H9 (cell line): ENCODE data around the gene KL. TPM values are rescaled to one million over a fixed set of nuclear protein-coding genes. Genes with fewer than 3 reads are reported as not detected.
A peak's percentile ranks its signal among the peaks of the same experiment; 100 is the strongest.

Experiments
- DNase-seq: peaks from one replicate; pipeline ENCODE4 v3.0.0-alpha.2; 2017
- H2AFZ ChIP-seq: one replicate; pipeline ENCODE4 v1.6.1; 2013; ENCODE audit warnings: mild to moderate bottlenecking, low read length, control low read depth, moderate library complexity
- H2AK5ac ChIP-seq: 2 replicates; pipeline ENCODE4 v1.6.1; 2013; ENCODE audit warnings: low read length, control low read depth, mixed read lengths; ENCODE audit not compliant: insufficient read length
- H2BK120ac ChIP-seq: one replicate; pipeline ENCODE4 v1.6.1; 2013; ENCODE audit warnings: low read depth, mild to moderate bottlenecking, low read length, control low read depth, inconsistent platforms; ENCODE audit not compliant: poor library complexity, severe bottlenecking
- H2BK12ac ChIP-seq: 2 replicates; pipeline ENCODE4 v1.6.1; 2013; ENCODE audit warnings: low read length, control low read depth, mixed read lengths, low read depth; ENCODE audit not compliant: insufficient read length
- H2BK15ac ChIP-seq: 2 replicates; pipeline ENCODE4 v1.6.1; 2013; ENCODE audit warnings: low read depth, low read length, control low read depth
- H2BK20ac ChIP-seq: one replicate; pipeline ENCODE4 v1.6.1; 2013; ENCODE audit warnings: low read depth, mild to moderate bottlenecking, low read length, control low read depth, inconsistent platforms; ENCODE audit not compliant: poor library complexity, severe bottlenecking
- H2BK5ac ChIP-seq: 2 replicates; pipeline ENCODE4 v1.6.1; 2013; ENCODE audit warnings: low read length, control low read depth, mixed read lengths; ENCODE audit not compliant: insufficient read length
- H3K14ac ChIP-seq: 2 replicates; pipeline ENCODE4 v1.6.1; 2013; ENCODE audit warnings: low read length, control low read depth; ENCODE audit not compliant: insufficient read depth
- H3K18ac ChIP-seq: 2 replicates; pipeline ENCODE4 v1.6.1; 2013; ENCODE audit warnings: low read depth, mild to moderate bottlenecking, mixed read lengths, low read length, control low read depth; ENCODE audit not compliant: insufficient read length
- H3K23ac ChIP-seq: 2 replicates; pipeline ENCODE4 v1.6.1; 2013; ENCODE audit warnings: low read length, control low read depth, mixed read lengths, low read depth; ENCODE audit not compliant: insufficient read length
- H3K23me2 ChIP-seq: 2 replicates; pipeline ENCODE4 v1.6.1; 2013; ENCODE audit warnings: low read depth, mild to moderate bottlenecking, mixed read lengths, low read length, control low read depth; ENCODE audit not compliant: insufficient read length, poor library complexity, severe bottlenecking
- H3K27ac ChIP-seq: 2 replicates; pipeline ENCODE4 v1.5.1; 2013; ENCODE audit warnings: low read length, control low read depth, mixed read lengths, low read depth; ENCODE audit not compliant: insufficient read length
- H3K27me3 ChIP-seq: 2 replicates; pipeline ENCODE4 v1.6.1; 2013; ENCODE audit warnings: low read length, control low read depth, inconsistent platforms; ENCODE audit not compliant: insufficient read depth
- H3K4ac ChIP-seq: 2 replicates; pipeline ENCODE4 v1.6.1; 2013; ENCODE audit warnings: low read depth, mild to moderate bottlenecking, control low read depth, inconsistent platforms, low read length, moderate library complexity
- H3K4me1 ChIP-seq: 2 replicates; pipeline ENCODE4 v1.6.1; 2013; ENCODE audit warnings: low read length, control low read depth, inconsistent platforms; ENCODE audit not compliant: insufficient read depth
- H3K4me2 ChIP-seq: 2 replicates; pipeline ENCODE4 v1.6.1; 2013; ENCODE audit warnings: low read length, control low read depth, mixed read lengths; ENCODE audit not compliant: insufficient read length, insufficient read depth
- H3K56ac ChIP-seq: 2 replicates; pipeline ENCODE4 v1.6.1; 2013; ENCODE audit warnings: low read depth, mild to moderate bottlenecking, mixed read lengths, low read length, control low read depth; ENCODE audit not compliant: insufficient read length
- H3K79me1 ChIP-seq: 2 replicates; pipeline ENCODE4 v1.6.1; 2013; ENCODE audit warnings: low read depth, mild to moderate bottlenecking, moderate library complexity, low read length, control low read depth, inconsistent platforms; ENCODE audit not compliant: insufficient read depth, poor library complexity, severe bottlenecking
- H3K79me2 ChIP-seq: 2 replicates; pipeline ENCODE4 v1.6.1; 2013; ENCODE audit warnings: low read length, control low read depth, inconsistent platforms; ENCODE audit not compliant: insufficient read depth
- H3K9ac ChIP-seq: 2 replicates; pipeline ENCODE4 v1.6.1; 2013; ENCODE audit warnings: low read length, control low read depth, mixed read lengths; ENCODE audit not compliant: insufficient read length; ENCODE audit errors: extremely low read depth
- H3K9me3 ChIP-seq: one replicate; pipeline ENCODE4 v1.6.1; 2013; ENCODE audit warnings: low read depth, low read length, inconsistent platforms; ENCODE audit not compliant: control insufficient read depth
- H3T11ph ChIP-seq: one replicate; pipeline ENCODE4 v1.6.1; 2013; ENCODE audit warnings: mild to moderate bottlenecking, low read length, control low read depth, inconsistent platforms
- H4K20me1 ChIP-seq: one replicate; pipeline ENCODE4 v1.6.1; 2013; ENCODE audit not compliant: control insufficient read depth, insufficient read length, insufficient read depth
- H4K5ac ChIP-seq: 2 replicates; pipeline ENCODE4 v1.6.1; 2013; ENCODE audit warnings: low read depth, mild to moderate bottlenecking, mixed read lengths, low read length, control low read depth; ENCODE audit not compliant: insufficient read length
- H4K8ac ChIP-seq: replicated peaks from 2 replicates; pipeline ENCODE4 v1.6.1; 2013; ENCODE audit warnings: low read length, control low read depth, mixed read lengths, low read depth; ENCODE audit not compliant: insufficient read length
- H4K91ac ChIP-seq: 2 replicates; pipeline ENCODE4 v1.6.1; 2013; ENCODE audit warnings: low read depth, mild to moderate bottlenecking, moderate library complexity, mixed read lengths, low read length, control low read depth; ENCODE audit not compliant: insufficient read length
- H3K27ac Mint-ChIP-seq, 3 experiments: 2 replicates in 2 of 3; 3 replicates in 1 of 3; pipeline ENCODE4 v1.8.0; 2020 to 2021; ENCODE audit warnings: mixed read lengths in 3 of 3, mild to moderate bottlenecking in 1 of 3, moderate library complexity in 1 of 3
- H3K27me3 Mint-ChIP-seq: 2 replicates; pipeline ENCODE4 v1.8.0; 2021; ENCODE audit warnings: low read depth, mild to moderate bottlenecking, moderate library complexity, mixed read lengths
- H3K36me3 Mint-ChIP-seq, 3 experiments: 2 replicates in 2 of 3; 3 replicates in 1 of 3; pipeline ENCODE4 v1.8.0; 2020 to 2021; ENCODE audit warnings: low read depth in 3 of 3, mixed read lengths in 3 of 3; ENCODE audit not compliant: insufficient read depth in 1 of 3
- H3K4me1 Mint-ChIP-seq, 2 experiments: 2 replicates each; pipeline ENCODE4 v1.8.0; 2020; ENCODE audit warnings: mixed read lengths in 2 of 2
- H3K4me3 Mint-ChIP-seq, 2 experiments: 2 replicates in 1 of 2; 3 replicates in 1 of 2; pipeline ENCODE4 v1.8.0; 2020 to 2021; ENCODE audit warnings: mild to moderate bottlenecking in 2 of 2, mixed read lengths in 2 of 2, moderate library complexity in 1 of 2
- H3K9me3 Mint-ChIP-seq, 2 experiments: 2 replicates in 1 of 2; 3 replicates in 1 of 2; pipeline ENCODE4 v1.8.0; 2020; ENCODE audit warnings: mild to moderate bottlenecking in 2 of 2, mixed read lengths in 2 of 2, moderate library complexity in 1 of 2
- WGBS: extraction: QIAGEN DNeasy Blood & Tissue Kit; methylation state at CpG from one replicate; pipeline ENCODE4 v1.1.7; 2013; ENCODE audit warnings: missing lambda C conversion rate, low lambda C conversion rate, mixed read lengths; ENCODE audit not compliant: insufficient read length; ENCODE audit errors: extremely low coverage; 5-methylcytosine and 5-hydroxymethylcytosine counted together
- total RNA-seq: library from RNA; stranded (reverse); gene quantifications from 2 replicates; pipeline ENCODE4 v1.2.1, GENCODE V29; 2021
- TF ChIP-seq, protein P1 (sequence below): fragments of 200-600 bp; sonication (generic); conservative IDR thresholded peaks from 3 replicates; pipeline ENCODE4 v1.8.0; 2021; ENCODE audit warnings: antibody characterized with exemption, mild to moderate bottlenecking

KL gene
- total RNA-seq, 1 experiment from 2014 or later = not detected

DNA sequence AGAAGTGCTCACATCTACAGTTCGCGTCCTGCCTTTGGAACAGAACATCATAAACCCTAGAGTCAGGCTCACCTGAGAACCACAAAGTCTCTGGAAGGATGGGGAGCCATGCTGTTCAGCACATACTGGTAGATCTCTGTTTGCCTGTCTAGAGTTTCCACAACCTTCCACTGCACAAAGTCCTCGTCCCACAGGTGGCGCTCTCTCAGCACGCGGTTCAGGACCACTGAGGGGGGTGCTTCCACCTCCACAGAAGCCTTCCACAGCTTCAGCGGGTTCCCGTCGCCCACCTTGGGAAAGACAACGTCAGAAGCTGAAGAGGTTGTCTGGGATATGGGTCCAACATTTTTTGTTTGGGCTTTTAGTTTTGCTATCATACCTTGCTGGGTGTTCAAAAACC, 93.6 kb downstream of the KL start:
- no peaks in the 10 kb centered on the region for H4K20me1 ChIP-seq
- H3K14ac ChIP-seq = no peak overlapping the region
- no peak overlapping the region for H3T11ph ChIP-seq
- Mint-ChIP-seq H3K27me3 (no peaks in the 10 kb centered on the region), H3K9me3 (no peaks in the 10 kb centered on the region), H3K4me3 (no peak overlapping the region), H3K36me3 (peaks cover 0 to 7% (median 0%) of the 10 kb centered on the region in 3 experiments; a peak in 2 of 7 replicates), H3K4me1 (no peaks in the 10 kb centered on the region), H3K27ac (no peak overlapping the region; a peak in 1 of 7 replicates)
- H3K79me1 ChIP-seq = no peaks in the 10 kb centered on the region
- H4K5ac ChIP-seq = no peak overlapping the region
- no peak overlapping the region for H3K18ac ChIP-seq
- H3K27ac ChIP-seq = no peak overlapping the region
- no CpG with 5 or more reads among the region's 10 CpGs for WGBS
- H2BK5ac ChIP-seq = no peak overlapping the region
- no peaks in the 10 kb centered on the region for H3K9me3 ChIP-seq
- no peak overlapping the region for H2BK120ac ChIP-seq
- H3K4me2 ChIP-seq = no peak overlapping the region
- no peaks in the 10 kb centered on the region for H3K23me2 ChIP-seq
- H3K4me1 ChIP-seq = no peaks in the 10 kb centered on the region
- DNase-seq = peak; percentile 52
- no peaks in the 10 kb centered on the region for H3K79me2 ChIP-seq
- H4K91ac ChIP-seq = no peak overlapping the region
- no peak overlapping the region for H2BK20ac ChIP-seq
- no peak overlapping the region for H3K9ac ChIP-seq
- H3K27me3 ChIP-seq = 0 out of 2 replicates have a peak, but pooled peaks cover 2% of the 10 kb centered on the region
- H3K23ac ChIP-seq = no peak overlapping the region
- no peak overlapping the region for H2AK5ac ChIP-seq
- H2BK12ac ChIP-seq = no peak overlapping the region
- no peak overlapping the region for H3K4ac ChIP-seq
- H2AFZ ChIP-seq = no peak overlapping the region
- TF ChIP-seq, protein P1, sequence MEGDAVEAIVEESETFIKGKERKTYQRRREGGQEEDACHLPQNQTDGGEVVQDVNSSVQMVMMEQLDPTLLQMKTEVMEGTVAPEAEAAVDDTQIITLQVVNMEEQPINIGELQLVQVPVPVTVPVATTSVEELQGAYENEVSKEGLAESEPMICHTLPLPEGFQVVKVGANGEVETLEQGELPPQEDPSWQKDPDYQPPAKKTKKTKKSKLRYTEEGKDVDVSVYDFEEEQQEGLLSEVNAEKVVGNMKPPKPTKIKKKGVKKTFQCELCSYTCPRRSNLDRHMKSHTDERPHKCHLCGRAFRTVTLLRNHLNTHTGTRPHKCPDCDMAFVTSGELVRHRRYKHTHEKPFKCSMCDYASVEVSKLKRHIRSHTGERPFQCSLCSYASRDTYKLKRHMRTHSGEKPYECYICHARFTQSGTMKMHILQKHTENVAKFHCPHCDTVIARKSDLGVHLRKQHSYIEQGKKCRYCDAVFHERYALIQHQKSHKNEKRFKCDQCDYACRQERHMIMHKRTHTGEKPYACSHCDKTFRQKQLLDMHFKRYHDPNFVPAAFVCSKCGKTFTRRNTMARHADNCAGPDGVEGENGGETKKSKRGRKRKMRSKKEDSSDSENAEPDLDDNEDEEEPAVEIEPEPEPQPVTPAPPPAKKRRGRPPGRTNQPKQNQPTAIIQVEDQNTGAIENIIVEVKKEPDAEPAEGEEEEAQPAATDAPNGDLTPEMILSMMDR = peak; percentile 67
- no peak overlapping the region for H2BK15ac ChIP-seq
- H3K56ac ChIP-seq = no peak overlapping the region
- H4K8ac ChIP-seq = no peak overlapping the region
